Lower leg skin (tissue), 4 donors: ENCODE results near the gene COX4I2. TPM values are rescaled to one million over a fixed set of nuclear protein-coding genes. Genes with fewer than 3 reads are reported as not detected.

Source experiments
- DNase-seq, 2 donors: peaks; one replicate each; pipeline ENCODE4 v3.0.0-alpha.2; 2019; ENCODE audit warnings: low spot score in 2 of 2
- H3K4me3 ChIP-seq: fragments of 200-600 bp; sonication (generic); 2 replicates; pipeline ENCODE4 v1.5.1; 2017; ENCODE audit warnings: mild to moderate bottlenecking, low read depth; ENCODE audit not compliant: poor library complexity, severe bottlenecking
- CTCF ChIP-seq, 3 donors: fragments of 450-650 bp; IDR thresholded peaks; one replicate each; pipeline ENCODE4 v1.5.1; 2016; ENCODE audit warnings: antibody characterized with exemption in 3 of 3, mild to moderate bottlenecking in 3 of 3, moderate library complexity in 2 of 3
- POLR2A ChIP-seq, 2 donors: fragments of 450-650 bp; IDR thresholded peaks; one replicate each; pipeline ENCODE4 v1.6.1; 2016 to 2017; ENCODE audit warnings: antibody characterized with exemption in 2 of 2, mild to moderate bottlenecking in 1 of 2, moderate library complexity in 1 of 2
- WGBS, 2 donors: methylation state at CpG; one replicate each; pipeline ENCODE4 v1.1.5; 2018; 5-methylcytosine and 5-hydroxymethylcytosine counted together
- intact Hi-C: fragments of 100-400 bp; cut with DNase I; formaldehyde crosslinking; loops from one replicate; pipeline ENCODE4 v1.15.0; 2023; ENCODE audit warnings: low total_unique reads
- total RNA-seq, 4 donors: library from RNA; depleted of rRNA; stranded (reverse); fragments of >200 nt; gene quantifications; one replicate each; pipeline ENCODE4 v1.1.0, GENCODE V29; 2016

Gene COX4I2
- total RNA-seq, 4 donors from 2014 or later = 0.67 to 19.0 (median 3.3) TPM

GRCh38 chr20:31669876-31670275 lies 32.2 kb downstream of the COX4I2 start:
- H3K4me3 ChIP-seq = no peak overlapping the region
- intact Hi-C loops = no loop called here
- no peak for TF ChIP-seq CTCF (IDR thresholded peaks at IDR 0.05)
- TF ChIP-seq POLR2A (IDR thresholded peaks at IDR 0.05) = no peak
- DNase-seq = no peak
- WGBS, 2 donors = 49 to 52% methylated on average over 3 of the region's 3 CpGs

GRCh38 chr20:31670371-31671228 lies 32.9 kb downstream of the COX4I2 start:
- no peak overlapping the region for H3K4me3 ChIP-seq
- WGBS, 2 donors = 30 to 41% methylated on average over 10 of the region's 10 CpGs
- TF ChIP-seq CTCF (IDR thresholded peaks at IDR 0.05) = no peak
- TF ChIP-seq POLR2A (IDR thresholded peaks at IDR 0.05) = no peak
- DNase-seq = peak; percentile 85 to 94
- intact Hi-C loops = no loop called here

- DNase-seq = no peak
- TF ChIP-seq POLR2A (IDR thresholded peaks at IDR 0.05) = no peak
- TF ChIP-seq CTCF (IDR thresholded peaks at IDR 0.05) = no peak
- no peak overlapping the region for H3K4me3 ChIP-seq
- 95 to 98% methylated on average over 2 of the region's 2 CpGs for WGBS, 2 donors
- intact Hi-C loops = no loop called here
Observed at GRCh38 chr20:31671324-31671723, 33.6 kb downstream of the COX4I2 start.

- intact Hi-C loops = no loop called here
- no peak overlapping the region for H3K4me3 ChIP-seq
- no peak for DNase-seq
- TF ChIP-seq POLR2A (IDR thresholded peaks at IDR 0.05) (no peak), CTCF (IDR thresholded peaks at IDR 0.05) (no peak)
Observed at GRCh38 chr20:31673435-31673834, 35.7 kb downstream of the COX4I2 start.

- WGBS, 2 donors = 51 to 68% methylated on average over 2 of the region's 2 CpGs
- intact Hi-C loops = no loop called here
- DNase-seq = no peak
- H3K4me3 ChIP-seq = no peak overlapping the region
- no peak for TF ChIP-seq POLR2A (IDR thresholded peaks at IDR 0.05)
- no peak for TF ChIP-seq CTCF (IDR thresholded peaks at IDR 0.05)
Observed at GRCh38 chr20:31673943-31674463, 36.3 kb downstream of the COX4I2 start.
